Esophagus (tissue), 2 donors: ENCODE data around the gene PPIL1. TPM values are rescaled to one million over a fixed set of nuclear protein-coding genes. Genes with fewer than 3 reads are reported as not detected.

Experiments used
- H3K27ac ChIP-seq, 2 donors: one replicate each; pipeline ENCODE4 v1.5.1; 2013; ENCODE audit warnings: low read depth in 2 of 2, mild to moderate bottlenecking in 2 of 2, inconsistent platforms in 1 of 2, low read length in 1 of 2, moderate library complexity in 1 of 2
- H3K27me3 ChIP-seq, 2 donors: one replicate each; pipeline ENCODE4 v1.6.1; 2013; ENCODE audit warnings: low read length in 2 of 2, control low read depth in 1 of 2, mild to moderate bottlenecking in 1 of 2; ENCODE audit not compliant: insufficient read depth in 2 of 2, control insufficient read depth in 1 of 2
- H3K36me3 ChIP-seq, 2 donors: one replicate each; pipeline ENCODE4 v1.6.1; 2013; ENCODE audit warnings: low read length in 1 of 2; ENCODE audit not compliant: control insufficient read depth in 2 of 2, insufficient read depth in 2 of 2
- H3K4me1 ChIP-seq, 2 donors: one replicate each; pipeline ENCODE4 v1.6.1; 2013; ENCODE audit warnings: low read length in 1 of 2; ENCODE audit not compliant: control insufficient read depth in 2 of 2, insufficient read depth in 2 of 2
- H3K4me3 ChIP-seq, 2 donors: one replicate each; pipeline ENCODE4 v1.5.1; 2013; ENCODE audit warnings: low read length in 2 of 2, mild to moderate bottlenecking in 2 of 2, low read depth in 1 of 2, moderate library complexity in 1 of 2
- H3K9me3 ChIP-seq, 2 donors: one replicate each; pipeline ENCODE4 v1.6.1; 2013; ENCODE audit warnings: mild to moderate bottlenecking in 2 of 2, low read depth in 1 of 2, low read length in 1 of 2, moderate library complexity in 1 of 2; ENCODE audit not compliant: control insufficient read depth in 2 of 2, insufficient read depth in 1 of 2
- WGBS, 2 donors: extraction: QIAGEN DNeasy Blood & Tissue Kit; methylation state at CpG; one replicate each; pipeline ENCODE4 v1.1.7; 2013; 5-methylcytosine and 5-hydroxymethylcytosine counted together
- polyA plus RNA-seq, 2 donors: library from polyadenylated mRNA; stranded (reverse); fragments of 200-250 nt; gene quantifications; one replicate each; pipeline ENCODE4 v1.2.3, GENCODE V29; 2013
- donor health status: healthy with polysubstance abuse.
- donor health status: Bipolar disorder and iron deficiency.

Gene PPIL1
- polyA plus RNA-seq, 2 donors = 12.0 to 20.6 TPM

GRCh38 chr6:36809941-36810803 is 64.4 kb downstream of the PPIL1 start:
- Histone ChIP-seq H3K36me3 (no peaks in the 10 kb centered on the region), H3K4me3 (no peak overlapping the region), H3K27me3 (no peaks in the 10 kb centered on the region), H3K4me1 (no peaks in the 10 kb centered on the region), H3K9me3 (no peaks in the 10 kb centered on the region), H3K27ac (no peak overlapping the region)
- 68 to 75% methylated on average over 16 of the region's 16 CpGs for WGBS, 2 donors

GRCh38 chr6:36809156-36809555 is 65.4 kb downstream of the PPIL1 start:
- 93 to 95% methylated on average over 6 of the region's 6 CpGs for WGBS, 2 donors

GRCh38 chr6:36808634-36809033 is 66.0 kb downstream of the PPIL1 start:
- no peaks in the 10 kb centered on the region for H3K4me1 ChIP-seq
- no peak overlapping the region for H3K27ac ChIP-seq
- no peak overlapping the region for H3K4me3 ChIP-seq
- H3K27me3 ChIP-seq = no peaks in the 10 kb centered on the region
- WGBS, 2 donors = 64 to 93% methylated on average over 5 of the region's 5 CpGs
- H3K36me3 ChIP-seq = no peaks in the 10 kb centered on the region
- no peaks in the 10 kb centered on the region for H3K9me3 ChIP-seq

More at GRCh38 chr6:36809156-36809555, 65.4 kb downstream of the PPIL1 start:
- Histone ChIP-seq H3K4me1 (no peaks in the 10 kb centered on the region), H3K9me3 (no peaks in the 10 kb centered on the region), H3K4me3 (no peak overlapping the region), H3K27me3 (no peaks in the 10 kb centered on the region), H3K27ac (no peak overlapping the region), H3K36me3 (no peaks in the 10 kb centered on the region)

GRCh38 chr6:36807750-36808149 is 66.9 kb downstream of the PPIL1 start:
- no peak overlapping the region for H3K4me3 ChIP-seq
- H3K27ac ChIP-seq = no peak overlapping the region
- H3K36me3 ChIP-seq = no peaks in the 10 kb centered on the region
- WGBS, 2 donors = 94 to 95% methylated on average over 7 of the region's 7 CpGs
- H3K4me1 ChIP-seq = no peaks in the 10 kb centered on the region
- no peaks in the 10 kb centered on the region for H3K27me3 ChIP-seq
- no peaks in the 10 kb centered on the region for H3K9me3 ChIP-seq

GRCh38 chr6:36807143-36807542 is 67.5 kb downstream of the PPIL1 start:
- Histone ChIP-seq H3K36me3 (no peaks in the 10 kb centered on the region), H3K4me3 (no peak overlapping the region), H3K27ac (no peak overlapping the region), H3K4me1 (no peaks in the 10 kb centered on the region), H3K27me3 (no peaks in the 10 kb centered on the region), H3K9me3 (no peaks in the 10 kb centered on the region)
- 70 to 77% methylated on average over 5 of the region's 5 CpGs for WGBS, 2 donors

- H3K27ac ChIP-seq = no peak overlapping the region
- 83 to 87% methylated on average over 8 of the region's 8 CpGs for WGBS, 2 donors
- H3K9me3 ChIP-seq = no peaks in the 10 kb centered on the region
- no peaks in the 10 kb centered on the region for H3K36me3 ChIP-seq
- no peak overlapping the region for H3K4me3 ChIP-seq
- no peaks in the 10 kb centered on the region for H3K27me3 ChIP-seq
- no peaks in the 10 kb centered on the region for H3K4me1 ChIP-seq
Measured at GRCh38 chr6:36805917-36806316, 68.7 kb downstream of the PPIL1 start.

GRCh38 chr6:36805096-36805797 is 69.4 kb downstream of the PPIL1 start:
- no peak overlapping the region for H3K27ac ChIP-seq
- no peaks in the 10 kb centered on the region for H3K36me3 ChIP-seq
- H3K9me3 ChIP-seq = no peaks in the 10 kb centered on the region
- 53 to 59% methylated on average over 7 of the region's 7 CpGs for WGBS, 2 donors
- no peaks in the 10 kb centered on the region for H3K4me1 ChIP-seq
- H3K27me3 ChIP-seq = no peaks in the 10 kb centered on the region
- no peak overlapping the region for H3K4me3 ChIP-seq

Other genes starting within 250 kb of the PPIL1 start
- 100 to 1,000 TPM in 1 of 2 donors, 10 to 100 TPM in 1; 36.9 to 114 TPM for gene CDKN1A, start 196.1 kb downstream of the PPIL1 start, polyA plus RNA-seq
- gene RAB44, start 177.0 kb downstream of the PPIL1 start, polyA plus RNA-seq = under 1 TPM; 0.21 to 0.37 TPM
- gene CPNE5, start 35.4 kb downstream of the PPIL1 start, polyA plus RNA-seq = under 1 TPM; 0.73 to 0.81 TPM
- gene C6orf89, start 11.1 kb upstream of the PPIL1 start, polyA plus RNA-seq = 10 to 100 TPM; 12.9 to 15.9 TPM
- 1 to 10 TPM; 1.9 to 2.7 TPM for gene PI16, start 79.9 kb upstream of the PPIL1 start, polyA plus RNA-seq
- gene MTCH1, start 111.4 kb upstream of the PPIL1 start, polyA plus RNA-seq = 100 to 1,000 TPM in 1 of 2 donors, 10 to 100 TPM in 1; 58.0 to 107 TPM
- 1 to 10 TPM; 4.1 to 4.3 TPM for gene FGD2, start 130.9 kb upstream of the PPIL1 start, polyA plus RNA-seq